ENCODE measurements around the gene KRT71.

The KRT71 gene

DNA sequence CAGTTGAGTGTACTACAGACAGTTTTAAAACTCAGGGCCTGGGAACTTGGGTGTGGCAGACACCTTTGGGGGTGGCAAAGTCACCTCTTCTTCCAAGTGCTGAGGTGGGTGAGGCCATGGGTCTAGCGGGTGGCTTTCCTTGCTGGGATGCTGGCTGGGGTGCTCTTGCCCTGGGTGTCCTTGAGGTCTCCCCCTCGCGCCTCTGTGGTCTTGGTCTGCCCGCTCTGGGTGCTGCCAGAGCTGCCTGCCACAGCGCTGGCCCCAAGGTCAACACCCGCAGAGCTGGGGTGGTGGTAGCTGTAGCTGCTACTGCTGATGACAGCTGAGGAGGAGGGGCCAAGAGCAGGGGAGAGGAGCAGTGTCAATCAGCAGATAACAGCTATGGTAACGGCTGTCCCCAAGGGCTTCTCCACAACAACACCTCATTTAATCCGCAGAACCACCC lies 13.9 kb upstream of the KRT71 start:
- H3K4me1 Mint-ChIP-seq (ENCODE audit: low read depth), result no peaks in the 10 kb centered on the region
- peaks cover 14% of the 10 kb centered on the region for H3K27me3 Mint-ChIP-seq
- H3K9me3 Mint-ChIP-seq, result no peaks in the 10 kb centered on the region
- no peak overlapping the region for H3K27ac Mint-ChIP-seq
- H3K4me3 Mint-ChIP-seq, result no peak overlapping the region
- intact Hi-C loops (cut with micrococcal nuclease), result no loop called here
- no peaks in the 10 kb centered on the region for H3K36me3 Mint-ChIP-seq (ENCODE audit: low read depth)

DNA sequence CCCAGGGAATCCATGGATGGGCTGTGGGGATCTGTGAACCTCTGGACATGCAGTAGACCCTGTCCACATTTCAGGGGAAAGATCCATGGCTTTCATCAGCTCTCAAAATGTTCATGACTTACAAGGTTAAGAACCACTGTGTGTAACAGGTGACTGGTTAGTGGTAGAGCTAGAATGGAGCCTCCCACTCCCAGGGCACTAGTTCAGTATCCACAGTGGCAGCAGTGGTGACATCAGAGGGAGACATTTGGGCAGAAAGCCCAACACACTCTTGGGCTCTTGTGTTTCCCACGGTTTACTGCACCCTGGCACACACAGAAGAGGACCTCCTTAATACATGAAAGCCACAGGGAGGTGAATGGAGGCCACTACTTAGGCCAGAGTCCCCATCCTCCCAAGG lies 11.6 kb upstream of the KRT71 start:
- Mint-ChIP-seq H3K36me3 (ENCODE audit: low read depth) (no peaks in the 10 kb centered on the region), H3K4me3 (no peak overlapping the region), H3K4me1 (ENCODE audit: low read depth) (no peaks in the 10 kb centered on the region), H3K27ac (no peak overlapping the region), H3K9me3 (no peaks in the 10 kb centered on the region), H3K27me3 (peaks cover 18% of the 10 kb centered on the region)
- intact Hi-C loops (cut with micrococcal nuclease), result no loop called here

DNA sequence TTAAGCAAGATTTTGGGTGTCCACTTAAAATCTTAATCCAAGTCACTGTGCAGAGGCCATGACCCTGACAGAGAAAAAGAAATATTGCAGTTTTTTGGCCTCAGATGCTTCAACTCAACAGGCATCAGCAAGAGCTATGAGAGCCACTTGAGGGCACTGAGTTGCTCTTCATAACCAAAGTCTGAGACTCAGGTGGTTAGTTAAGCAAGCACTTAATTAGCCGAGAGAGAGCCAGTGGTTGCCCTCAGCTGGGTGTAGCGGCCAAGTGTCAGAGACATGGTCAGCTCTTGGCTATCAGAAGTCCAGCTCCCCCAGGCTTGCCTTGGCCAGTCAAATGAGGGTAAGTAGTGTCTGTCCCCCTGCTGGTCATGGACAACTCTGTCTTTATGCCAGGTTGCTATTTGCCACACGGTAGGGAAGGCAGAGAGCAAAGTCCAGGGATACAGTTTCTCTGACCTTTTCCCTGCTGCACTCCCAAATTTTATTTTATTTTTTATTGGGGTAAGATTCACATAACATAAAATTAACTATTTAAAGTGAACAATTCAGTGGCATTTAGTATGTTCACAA lies 9.0 kb upstream of the KRT71 start:
- H3K36me3 Mint-ChIP-seq (ENCODE audit: low read depth), result no peaks in the 10 kb centered on the region
- intact Hi-C loops (cut with micrococcal nuclease), result no loop called here
- H3K27me3 Mint-ChIP-seq, result peaks cover 24% of the 10 kb centered on the region
- no peak overlapping the region for H3K27ac Mint-ChIP-seq
- no peaks in the 10 kb centered on the region for H3K4me1 Mint-ChIP-seq (ENCODE audit: low read depth)
- no peak overlapping the region for H3K4me3 Mint-ChIP-seq
- no peaks in the 10 kb centered on the region for H3K9me3 Mint-ChIP-seq

DNA sequence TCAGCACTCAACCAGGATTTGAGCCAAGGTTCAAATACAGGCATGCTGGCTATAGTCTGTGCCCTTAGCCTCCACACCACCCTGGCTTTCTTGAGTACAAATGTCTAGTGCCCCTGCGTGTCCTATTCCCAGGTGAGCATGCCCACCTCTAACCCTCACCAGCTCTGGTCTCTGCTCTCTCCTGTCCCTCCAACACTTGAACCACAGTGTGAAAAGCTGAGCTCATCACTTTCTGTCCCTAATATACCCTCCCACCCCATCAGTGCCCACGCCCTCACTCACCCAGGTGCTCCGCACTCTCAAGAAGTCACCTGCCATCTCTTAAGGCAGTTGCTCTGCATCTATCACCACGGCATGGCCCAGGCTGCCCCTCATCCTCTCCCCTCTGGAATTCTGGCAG lies 7.0 kb upstream of the KRT71 start:
- no peaks in the 10 kb centered on the region for H3K9me3 Mint-ChIP-seq
- H3K27me3 Mint-ChIP-seq, result peaks cover 28% of the 10 kb centered on the region
- no peaks in the 10 kb centered on the region for H3K4me1 Mint-ChIP-seq (ENCODE audit: low read depth)
- no peak overlapping the region for H3K27ac Mint-ChIP-seq
- no peak overlapping the region for H3K4me3 Mint-ChIP-seq
- intact Hi-C loops (cut with micrococcal nuclease), result no loop called here
- no peaks in the 10 kb centered on the region for H3K36me3 Mint-ChIP-seq (ENCODE audit: low read depth)

DNA sequence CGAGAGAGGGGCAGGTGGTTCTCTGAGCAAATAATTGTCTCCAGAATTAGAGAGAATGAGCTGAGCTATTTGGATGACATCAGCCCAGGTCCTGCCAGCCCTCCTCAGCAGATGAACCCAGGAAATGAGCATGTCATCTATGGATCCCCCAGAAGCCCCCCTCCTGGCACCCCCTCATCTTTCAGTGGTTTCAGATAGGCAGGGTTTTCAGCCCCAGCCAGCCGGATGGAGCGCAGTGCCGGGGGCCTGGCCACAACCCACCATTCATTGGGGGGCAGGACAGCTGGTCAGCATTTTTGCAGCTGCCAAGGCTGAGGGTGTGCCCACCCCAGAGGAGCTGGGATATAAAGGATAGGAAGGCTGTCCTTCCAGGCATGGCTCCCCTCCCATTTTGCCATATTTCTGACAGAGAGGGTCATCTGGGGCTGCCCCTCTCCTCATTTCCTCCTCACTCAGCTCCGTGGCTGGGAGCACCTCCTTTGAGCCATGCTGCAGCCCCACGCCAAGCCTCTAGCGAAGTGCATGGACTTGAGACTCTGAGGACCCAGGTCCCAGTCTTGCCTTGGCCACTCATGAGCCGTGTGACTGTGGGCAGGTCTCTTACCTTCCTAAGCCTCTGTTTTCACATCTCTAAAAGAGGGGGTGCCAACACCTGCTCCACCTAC lies 6.0 kb upstream of the KRT71 start:
- Mint-ChIP-seq H3K27me3 (peaks cover 25% of the 10 kb centered on the region), H3K27ac (no peak overlapping the region), H3K9me3 (no peaks in the 10 kb centered on the region), H3K4me1 (ENCODE audit: low read depth) (no peaks in the 10 kb centered on the region), H3K36me3 (ENCODE audit: low read depth) (no peaks in the 10 kb centered on the region), H3K4me3 (no peak overlapping the region)
- intact Hi-C loops (cut with micrococcal nuclease), result no loop called here

DNA sequence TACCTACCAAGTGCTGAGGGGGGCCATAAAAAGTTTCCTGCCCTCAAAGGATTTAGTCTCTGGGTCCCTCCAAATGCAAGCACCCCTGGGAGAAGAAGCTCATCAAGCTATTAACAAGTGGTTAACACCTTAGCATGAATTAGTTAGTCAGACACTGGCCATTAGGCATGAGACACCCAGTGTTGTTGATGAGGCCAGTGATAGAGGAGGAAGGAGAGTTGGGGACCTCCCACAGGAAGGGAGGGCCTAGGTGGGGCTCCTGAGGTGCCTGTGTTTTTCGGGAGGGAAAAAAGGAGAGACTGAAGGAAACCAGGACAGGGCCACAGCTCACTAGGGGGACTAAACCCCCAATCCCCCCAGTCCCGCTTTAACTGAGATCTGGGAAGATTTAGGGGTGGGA lies 4.5 kb upstream of the KRT71 start:
- intact Hi-C loops (cut with micrococcal nuclease), result no loop called here
- Mint-ChIP-seq H3K36me3 (ENCODE audit: low read depth) (no peaks in the 10 kb centered on the region), H3K4me1 (ENCODE audit: low read depth) (no peaks in the 10 kb centered on the region), H3K27ac (no peak overlapping the region), H3K9me3 (no peaks in the 10 kb centered on the region), H3K27me3 (peaks cover 24% of the 10 kb centered on the region), H3K4me3 (no peak overlapping the region)

DNA sequence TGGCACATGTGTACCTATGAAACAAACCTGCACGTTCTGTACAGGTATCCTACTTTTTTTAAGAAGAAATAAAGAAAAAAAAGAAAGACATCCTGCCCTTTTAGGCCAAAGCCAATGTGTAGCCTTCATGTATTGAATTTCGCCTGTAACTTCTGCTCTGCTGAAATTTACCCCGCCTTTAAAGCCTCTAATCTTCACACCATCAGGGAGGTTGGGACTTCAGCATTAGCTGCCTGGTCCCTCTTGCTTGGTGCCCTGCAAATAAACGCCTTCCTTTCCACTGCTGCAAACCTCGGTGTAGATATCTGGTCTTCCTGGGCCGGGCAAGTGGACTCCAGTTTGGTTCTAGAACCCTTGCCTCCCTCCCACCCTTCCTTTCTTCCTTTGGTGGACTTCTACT lies 2.6 kb upstream of the KRT71 start:
- intact Hi-C loops (cut with micrococcal nuclease), result no loop called here
- Mint-ChIP-seq H3K4me1 (ENCODE audit: low read depth) (no peaks in the 10 kb centered on the region), H3K9me3 (no peaks in the 10 kb centered on the region), H3K27me3 (peaks cover 26% of the 10 kb centered on the region), H3K27ac (no peak overlapping the region), H3K36me3 (ENCODE audit: low read depth) (no peaks in the 10 kb centered on the region), H3K4me3 (no peak overlapping the region)

DNA sequence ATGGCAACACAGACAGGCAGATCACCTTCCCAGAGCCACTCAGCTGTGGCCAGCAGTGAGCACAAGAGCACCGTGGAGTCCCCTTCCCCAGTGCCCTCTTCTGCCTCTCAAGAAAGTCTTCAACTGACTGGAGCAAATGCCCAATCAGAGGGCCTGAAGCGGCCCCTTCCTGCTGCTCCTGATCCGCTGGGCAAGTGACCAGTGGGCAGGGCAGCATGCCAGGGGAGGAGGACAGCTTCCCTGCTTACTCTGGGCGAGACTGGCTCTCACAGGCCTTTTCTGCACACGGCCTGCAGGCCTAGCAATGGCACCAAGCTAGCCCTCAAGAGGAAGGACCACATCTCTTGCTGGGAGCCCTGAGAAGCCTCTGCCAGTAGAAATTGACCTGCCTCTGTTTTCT lies 890 bp downstream of the KRT71 start:
- Mint-ChIP-seq H3K4me1 (ENCODE audit: low read depth) (no peaks in the 10 kb centered on the region), H3K27ac (no peak overlapping the region), H3K27me3 (peaks cover 18% of the 10 kb centered on the region), H3K4me3 (no peak overlapping the region), H3K9me3 (no peaks in the 10 kb centered on the region), H3K36me3 (ENCODE audit: low read depth) (no peaks in the 10 kb centered on the region)
- intact Hi-C loops (cut with micrococcal nuclease), result no loop called here

DNA sequence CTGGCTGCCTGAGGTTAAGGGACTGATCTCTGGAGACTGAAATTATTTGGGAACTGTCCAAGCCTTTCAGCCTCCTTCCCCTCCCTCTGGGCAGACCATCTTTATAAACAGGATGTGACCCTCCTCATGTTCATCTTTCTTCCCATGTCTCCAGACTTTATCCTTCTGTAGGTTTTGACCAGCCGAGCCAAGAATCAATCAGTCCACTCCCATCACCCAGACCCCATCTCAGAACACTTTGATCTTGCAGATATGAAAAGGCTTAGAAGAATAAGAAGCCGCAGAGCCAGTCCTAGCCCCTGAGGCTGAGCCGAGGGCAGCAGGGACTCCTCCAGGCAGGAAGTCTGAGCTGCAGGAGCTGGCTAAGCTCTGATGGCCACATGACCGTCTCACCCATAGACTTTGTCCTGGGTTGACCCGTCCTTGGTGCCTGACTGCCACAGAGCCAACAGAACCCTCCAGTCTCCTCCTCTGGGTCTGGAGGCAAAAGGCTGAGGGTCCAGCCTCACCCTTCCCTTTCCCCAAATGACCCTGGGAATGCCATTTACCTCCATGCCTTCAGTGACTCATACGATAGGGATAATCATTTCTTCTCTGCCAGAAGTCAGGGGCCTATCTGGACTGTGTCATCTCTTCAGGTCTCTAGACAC lies 1.6 kb downstream of the KRT71 start:
- intact Hi-C loops (cut with micrococcal nuclease), result no loop called here
- no peaks in the 10 kb centered on the region for H3K36me3 Mint-ChIP-seq (ENCODE audit: low read depth)
- H3K9me3 Mint-ChIP-seq, result no peaks in the 10 kb centered on the region
- H3K4me1 Mint-ChIP-seq (ENCODE audit: low read depth), result no peaks in the 10 kb centered on the region
- H3K27me3 Mint-ChIP-seq, result peaks cover 17% of the 10 kb centered on the region
- H3K27ac Mint-ChIP-seq, result no peak overlapping the region
- no peak overlapping the region for H3K4me3 Mint-ChIP-seq

DNA sequence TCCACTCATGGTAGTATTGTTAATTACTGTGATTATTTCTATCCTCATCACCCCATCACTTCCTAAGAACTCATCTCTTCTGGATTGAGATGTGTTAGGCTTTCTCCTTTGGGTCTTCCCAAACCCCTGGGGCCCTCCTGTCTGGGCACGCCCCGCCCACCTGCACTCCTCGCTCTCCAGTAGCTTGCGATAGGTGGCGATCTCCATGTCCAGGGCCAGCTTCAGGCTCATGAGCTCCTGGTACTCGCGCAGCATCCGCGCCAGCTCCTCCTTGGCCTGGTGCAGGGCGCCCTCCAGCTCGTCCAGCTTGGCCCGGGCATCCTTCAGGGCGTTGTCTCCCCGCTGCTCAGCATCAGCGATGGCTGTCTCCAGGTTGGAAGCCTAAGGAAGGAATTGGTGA lies 6.8 kb downstream of the KRT71 start:
- intact Hi-C loops (cut with micrococcal nuclease), result no loop called here
- no peak overlapping the region for H3K27ac Mint-ChIP-seq
- H3K4me1 Mint-ChIP-seq (ENCODE audit: low read depth), result peaks cover 7% of the 10 kb centered on the region
- peaks cover 8% of the 10 kb centered on the region for H3K27me3 Mint-ChIP-seq
- H3K36me3 Mint-ChIP-seq (ENCODE audit: low read depth), result no peaks in the 10 kb centered on the region
- no peaks in the 10 kb centered on the region for H3K9me3 Mint-ChIP-seq
- H3K4me3 Mint-ChIP-seq, result no peak overlapping the region

DNA sequence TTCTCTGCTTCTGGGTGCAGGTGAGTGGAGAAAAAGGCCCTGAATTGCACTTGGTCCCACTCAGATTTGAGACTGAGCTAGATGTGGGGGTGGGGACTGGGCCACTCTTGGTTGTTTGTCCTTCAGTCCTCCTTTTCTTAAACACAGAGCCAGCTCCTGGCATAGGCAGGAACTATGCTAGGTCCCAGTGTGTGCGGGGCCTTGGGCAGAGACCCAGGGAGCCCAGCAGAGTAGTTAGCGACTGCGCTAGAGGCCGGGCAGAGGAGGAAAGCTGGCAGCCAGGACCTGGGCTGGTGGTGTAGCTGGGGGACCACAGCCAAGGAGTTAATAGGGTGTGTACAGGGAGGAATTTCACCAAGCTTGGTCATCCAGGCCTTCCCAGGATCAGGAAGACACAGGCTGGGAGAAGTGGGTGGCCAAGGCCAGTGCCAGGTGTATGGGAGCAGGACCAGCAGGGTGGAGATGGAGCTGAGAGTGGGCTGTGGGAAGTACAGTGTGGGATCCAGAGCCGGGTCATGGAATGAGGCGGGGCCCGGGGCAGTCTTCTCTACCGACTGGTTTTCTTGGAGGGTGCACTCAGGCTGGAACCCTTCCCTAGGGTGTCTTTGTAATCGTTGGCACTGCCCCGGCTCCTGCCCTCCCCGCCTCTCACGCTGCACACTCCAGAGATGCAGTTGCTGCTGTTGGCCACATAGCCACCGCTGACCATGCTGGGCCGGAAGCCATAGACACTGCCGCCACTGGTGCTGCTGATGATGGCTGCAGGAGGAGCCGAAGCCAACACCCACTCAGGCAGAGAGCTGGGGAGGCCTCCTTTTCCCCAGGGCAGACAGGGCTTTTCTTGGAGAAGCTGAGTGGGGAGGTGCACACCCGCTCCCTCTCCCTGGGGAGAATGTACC lies 8.7 kb downstream of the KRT71 start:
- Mint-ChIP-seq H3K27me3 (peaks cover 3% of the 10 kb centered on the region), H3K27ac (no peak overlapping the region), H3K9me3 (no peaks in the 10 kb centered on the region), H3K4me1 (ENCODE audit: low read depth) (peaks cover 7% of the 10 kb centered on the region), H3K4me3 (no peak overlapping the region), H3K36me3 (ENCODE audit: low read depth) (no peaks in the 10 kb centered on the region)
- intact Hi-C loops (cut with micrococcal nuclease), result no loop called here

DNA sequence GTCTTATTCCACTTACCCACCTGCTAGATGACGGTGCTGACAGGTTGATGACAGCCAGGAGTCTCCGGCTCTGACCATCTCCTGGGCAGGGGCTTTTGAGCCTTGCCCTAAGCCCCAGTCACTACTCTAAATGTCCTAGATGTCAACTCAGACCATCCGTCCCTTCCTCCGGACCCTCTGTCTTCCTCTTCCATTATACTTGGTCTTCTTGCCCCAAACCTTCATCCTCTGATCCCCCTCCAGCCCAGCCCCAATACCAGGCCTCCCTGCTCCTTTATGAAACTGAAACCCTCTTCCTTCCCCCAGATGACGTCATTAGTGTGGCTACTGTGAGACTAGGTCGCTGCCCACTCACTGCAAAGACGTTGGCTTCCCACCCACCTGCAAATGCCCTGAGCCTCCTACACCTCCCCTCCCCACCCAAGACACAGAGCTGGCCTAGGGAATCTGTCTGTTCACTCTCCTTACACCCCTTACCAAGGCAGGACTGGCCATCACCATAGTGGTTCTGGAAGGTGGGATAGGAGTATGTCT lies 10.1 kb downstream of the KRT71 start:
- Mint-ChIP-seq H3K36me3 (ENCODE audit: low read depth) (no peaks in the 10 kb centered on the region), H3K27me3 (peaks cover 4% of the 10 kb centered on the region), H3K4me1 (ENCODE audit: low read depth) (peaks cover 7% of the 10 kb centered on the region), H3K27ac (no peak overlapping the region), H3K4me3 (no peak overlapping the region), H3K9me3 (no peaks in the 10 kb centered on the region)
- intact Hi-C loops (cut with micrococcal nuclease), result no loop called here

DNA sequence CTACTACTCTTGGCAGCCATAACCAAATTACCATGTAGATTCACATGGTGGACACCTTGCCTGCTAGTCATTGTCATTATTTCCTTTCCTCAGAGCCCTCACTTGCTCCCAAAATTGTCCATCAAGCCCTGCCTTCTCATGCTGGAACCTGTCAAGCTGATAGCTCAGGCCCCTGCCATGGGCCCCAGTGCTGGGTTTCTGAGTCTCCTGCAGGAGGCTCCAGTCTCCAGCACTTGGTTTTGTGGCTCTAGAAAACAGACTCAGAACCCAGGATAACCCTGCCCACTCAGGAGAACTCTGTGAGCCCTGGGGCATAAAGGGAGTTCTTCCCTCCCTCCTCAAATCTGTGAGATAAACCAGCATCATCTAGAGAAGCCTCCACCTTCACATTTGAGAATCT lies 10.8 kb downstream of the KRT71 start:
- Mint-ChIP-seq H3K27ac (no peak overlapping the region), H3K27me3 (peaks cover 9% of the 10 kb centered on the region), H3K9me3 (no peaks in the 10 kb centered on the region), H3K4me1 (ENCODE audit: low read depth) (peaks cover 7% of the 10 kb centered on the region), H3K36me3 (ENCODE audit: low read depth) (no peaks in the 10 kb centered on the region), H3K4me3 (no peak overlapping the region)
- intact Hi-C loops (cut with micrococcal nuclease), result no loop called here

DNA sequence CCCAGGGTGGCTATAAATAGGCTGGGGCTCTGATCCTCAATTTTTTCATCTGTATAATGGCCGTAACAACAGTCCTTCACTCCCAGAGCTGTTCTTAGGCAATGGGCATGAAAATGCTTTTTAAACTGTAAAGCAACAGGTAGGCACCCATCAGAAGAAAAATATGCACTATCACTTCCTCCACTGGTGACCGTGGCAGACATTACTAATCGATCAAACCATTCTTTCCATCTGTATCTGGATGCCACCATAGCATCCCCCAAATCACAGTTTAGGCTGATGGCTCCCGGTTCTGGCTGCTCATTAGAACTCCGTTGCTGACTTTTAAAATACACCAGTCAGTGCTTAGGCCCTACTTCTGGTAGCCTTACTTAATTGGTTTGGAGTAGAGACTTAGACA lies 11.2 kb downstream of the KRT71 start:
- H3K27ac Mint-ChIP-seq, result no peak overlapping the region
- peaks cover 7% of the 10 kb centered on the region for H3K4me1 Mint-ChIP-seq (ENCODE audit: low read depth)
- no peaks in the 10 kb centered on the region for H3K9me3 Mint-ChIP-seq
- intact Hi-C loops (cut with micrococcal nuclease), result no loop called here
- no peaks in the 10 kb centered on the region for H3K36me3 Mint-ChIP-seq (ENCODE audit: low read depth)
- H3K4me3 Mint-ChIP-seq, result no peak overlapping the region
- peaks cover 9% of the 10 kb centered on the region for H3K27me3 Mint-ChIP-seq
